Measurements from ENCODE around the gene IGFLR1.

GRCh38 chr19:35713506-35713850 is 28.8 kb downstream of the IGFLR1 start:
- TF ChIP-seq ESRRG (CRISPR knock-in tag; IDR thresholded peaks at IDR 0.05) (no peak), TCF4 (CRISPR knock-in tag; IDR thresholded peaks at IDR 0.05; ENCODE audit: borderline replicate concordance) (no peak), ZFP30 (CRISPR knock-in tag; IDR thresholded peaks at IDR 0.05) (no peak), POU6F1 (CRISPR knock-in tag; IDR thresholded peaks at IDR 0.05; ENCODE audit: borderline replicate concordance, low read depth) (no peak), ARNTL (CRISPR knock-in tag; IDR thresholded peaks at IDR 0.05; ENCODE audit: borderline replicate concordance, low read depth) (no peak), OSR1 (CRISPR knock-in tag; IDR thresholded peaks at IDR 0.05) (no peak), RARB (CRISPR knock-in tag; IDR thresholded peaks at IDR 0.05) (no peak), SNAI2 (CRISPR knock-in tag; IDR thresholded peaks at IDR 0.05) (no peak), ZNF565 (CRISPR knock-in tag; conservative IDR thresholded peaks at IDR 0.05; ENCODE audit: low read depth) (no peak), ZFP3 (CRISPR knock-in tag; IDR thresholded peaks at IDR 0.05) (no peak), PATZ1 (CRISPR knock-in tag; IDR thresholded peaks at IDR 0.05; ENCODE audit: borderline replicate concordance) (no peak)

Data from SK-N-SH treated with all-trans-retinoic acid at 6 μM for 48 hours (cell line).